D721Med (cell line): ENCODE results near the gene PPP1R37.

ENCODE experiments used
- DNase-seq: peaks from one replicate; pipeline ENCODE4 v3.0.0; 2011; ENCODE audit warnings: low spot score; ENCODE audit not compliant: insufficient read length
- FAIRE-seq: peaks from 2 replicates; lab custom pipeline; 2011; peaks lifted over from hg19 to GRCh38; lab: Jason Lieb, UNC
- TF ChIP-seq, protein P1 (sequence below): IDR thresholded peaks from 2 replicates; pipeline ENCODE4 v1.5.1; 2012; ENCODE audit warnings: mild to moderate bottlenecking, control low read depth; ENCODE audit not compliant: insufficient read depth; ENCODE audit errors: missing control alignments

PPP1R37 gene

GRCh38 chr19:45078390-45079062 lies 14.5 kb upstream of the PPP1R37 start:
- FAIRE-seq (no peak), DNase-seq (no peak)
- TF ChIP-seq, protein P1, sequence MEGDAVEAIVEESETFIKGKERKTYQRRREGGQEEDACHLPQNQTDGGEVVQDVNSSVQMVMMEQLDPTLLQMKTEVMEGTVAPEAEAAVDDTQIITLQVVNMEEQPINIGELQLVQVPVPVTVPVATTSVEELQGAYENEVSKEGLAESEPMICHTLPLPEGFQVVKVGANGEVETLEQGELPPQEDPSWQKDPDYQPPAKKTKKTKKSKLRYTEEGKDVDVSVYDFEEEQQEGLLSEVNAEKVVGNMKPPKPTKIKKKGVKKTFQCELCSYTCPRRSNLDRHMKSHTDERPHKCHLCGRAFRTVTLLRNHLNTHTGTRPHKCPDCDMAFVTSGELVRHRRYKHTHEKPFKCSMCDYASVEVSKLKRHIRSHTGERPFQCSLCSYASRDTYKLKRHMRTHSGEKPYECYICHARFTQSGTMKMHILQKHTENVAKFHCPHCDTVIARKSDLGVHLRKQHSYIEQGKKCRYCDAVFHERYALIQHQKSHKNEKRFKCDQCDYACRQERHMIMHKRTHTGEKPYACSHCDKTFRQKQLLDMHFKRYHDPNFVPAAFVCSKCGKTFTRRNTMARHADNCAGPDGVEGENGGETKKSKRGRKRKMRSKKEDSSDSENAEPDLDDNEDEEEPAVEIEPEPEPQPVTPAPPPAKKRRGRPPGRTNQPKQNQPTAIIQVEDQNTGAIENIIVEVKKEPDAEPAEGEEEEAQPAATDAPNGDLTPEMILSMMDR = no peak

GRCh38 chr19:45079063-45079910 lies 13.7 kb upstream of the PPP1R37 start, which contains the start of gene GEMIN7:
TSS of gene GEMIN7 (plus strand) at chr19:45079260. CDS start at chr19:45090115, 10,855 bp downstream.
- FAIRE-seq = no peak
- DNase-seq = no peak
- TF ChIP-seq, protein P1 = no peak

GRCh38 chr19:45079911-45080370 lies 13.0 kb upstream of the PPP1R37 start:
- TF ChIP-seq, protein P1 = no peak
- DNase-seq = no peak
- FAIRE-seq = no peak

GRCh38 chr19:45082170-45082569 lies 10.8 kb upstream of the PPP1R37 start:
- DNase-seq = no peak
- no peak for FAIRE-seq
- TF ChIP-seq, protein P1 = no peak

GRCh38 chr19:45086480-45086879 lies 6.5 kb upstream of the PPP1R37 start:
- DNase-seq (no peak), FAIRE-seq (no peak)
- TF ChIP-seq, protein P1 = no peak

- DNase-seq = no peak
- TF ChIP-seq, protein P1 = no peak
- FAIRE-seq = no peak
These were observed 5.4 kb upstream of the PPP1R37 start for GRCh38 chr19:45087531-45087930.
